MCF 10A (cell line): ENCODE data around the gene TBR1. TPM values are rescaled to one million over a fixed set of nuclear protein-coding genes. Genes with fewer than 3 reads are reported as not detected.

Source experiments
- BruUV-seq: library from RNA; stranded (reverse); fragments of 400-500 nt; replicated peaks from 2 replicates; lab custom pipeline; 2021; lab: Mats Ljungman, UMichigan
- CTCF ChIA-PET: fragments of 300-600 bp; sonication (Branson Sonifier 250); formaldehyde crosslinking; extraction: SDS; loops from one replicate; lab custom pipeline; 2021; ENCODE audit warnings: antibody characterized with exemption, inconsistent platforms; lab: Yijun Ruan, JAX
- POLR2A ChIA-PET: fragments of 300-600, 350-650 bp; sonication (Branson Sonifier 250); formaldehyde crosslinking; extraction: SDS; loops from one replicate; lab custom pipeline; 2020; ENCODE audit warnings: antibody characterized with exemption, inconsistent platforms; lab: Yijun Ruan, JAX
- DNase-seq: peaks from one replicate; pipeline ENCODE4 v3.0.0-alpha.2; 2018; ENCODE audit not compliant: unreplicated experiment
- H3K27ac Mint-ChIP-seq: one replicate; pipeline ENCODE4 v1.8.0; 2022; ENCODE audit warnings: mild to moderate bottlenecking, low read depth, mixed read lengths; ENCODE audit not compliant: unreplicated experiment
- H3K27me3 Mint-ChIP-seq: one replicate; pipeline ENCODE4 v1.8.0; 2022; ENCODE audit warnings: mixed read lengths; ENCODE audit not compliant: insufficient read depth, unreplicated experiment
- H3K36me3 Mint-ChIP-seq: one replicate; pipeline ENCODE4 v1.8.0; 2022; ENCODE audit warnings: mild to moderate bottlenecking, moderate library complexity, mixed read lengths; ENCODE audit not compliant: insufficient read depth, unreplicated experiment
- H3K4me1 Mint-ChIP-seq: one replicate; pipeline ENCODE4 v1.8.0; 2022; ENCODE audit warnings: mixed read lengths; ENCODE audit not compliant: insufficient read depth, unreplicated experiment
- H3K4me3 Mint-ChIP-seq: one replicate; pipeline ENCODE4 v1.8.0; 2022; ENCODE audit warnings: mild to moderate bottlenecking, moderate library complexity, mixed read lengths; ENCODE audit not compliant: unreplicated experiment
- H3K9me3 Mint-ChIP-seq: one replicate; pipeline ENCODE4 v1.8.0; 2022; ENCODE audit warnings: mixed read lengths; ENCODE audit not compliant: unreplicated experiment
- CTCF ChIP-seq: fragments of 200-600 bp; IDR thresholded peaks from one replicate; pipeline ENCODE4 v1.8.0; 2022; ENCODE audit warnings: antibody characterized with exemption, mild to moderate bottlenecking; ENCODE audit not compliant: unreplicated experiment
- intact Hi-C: fragments of 100-400 bp; cut with micrococcal nuclease; formaldehyde crosslinking; loops from 2 replicates; pipeline ENCODE4 v1.14.1; 2022
- total RNA-seq: library from RNA; stranded (reverse); gene quantifications from 2 replicates; pipeline ENCODE4 v1.2.3, GENCODE V29; 2022

TBR1 gene
- total RNA-seq, 1 experiment from 2014 or later = 0.26 TPM

GRCh38 chr2:161427664-161428587 lies 11.8 kb downstream of the TBR1 start:
- Mint-ChIP-seq H3K27me3 (no peaks in the 10 kb centered on the region), H3K4me3 (no peak overlapping the region), H3K4me1 (no peaks in the 10 kb centered on the region), H3K36me3 (no peaks in the 10 kb centered on the region), H3K9me3 (peaks cover 8% of the 10 kb centered on the region), H3K27ac (no peak overlapping the region)
- intact Hi-C loops = no loop called here
- CTCF ChIA-PET = no interaction called here
- POLR2A ChIA-PET = no interaction called here
- no peak for DNase-seq
- no TSS peak for BruUV-seq
- no peak for TF ChIP-seq CTCF

- TF ChIP-seq CTCF = no peak
- no peaks in the 10 kb centered on the region for H3K4me1 Mint-ChIP-seq
- H3K27me3 Mint-ChIP-seq = no peaks in the 10 kb centered on the region
- intact Hi-C loops = no loop called here
- ChIA-PET POLR2A (no interaction called here), CTCF (no interaction called here)
- no peaks in the 10 kb centered on the region for H3K36me3 Mint-ChIP-seq
- H3K27ac Mint-ChIP-seq = no peak overlapping the region
- BruUV-seq = no TSS peak
- no peak for DNase-seq
- H3K9me3 Mint-ChIP-seq = no peaks in the 10 kb centered on the region
- no peak overlapping the region for H3K4me3 Mint-ChIP-seq
Measured at GRCh38 chr2:161430386-161430785, 14.3 kb downstream of the TBR1 start.

GRCh38 chr2:161432107-161432506 lies 16.0 kb downstream of the TBR1 start:
- ChIA-PET CTCF (interaction anchor here (0.6 kb wide), 1 partner anchor 299 kb away, joined by 5 read pairs; no protein-coding TSS in a partner anchor), POLR2A (no interaction called here)
- no peak overlapping the region for H3K27ac Mint-ChIP-seq
- no peak for TF ChIP-seq CTCF
- H3K4me3 Mint-ChIP-seq = no peak overlapping the region
- H3K27me3 Mint-ChIP-seq = no peaks in the 10 kb centered on the region
- no TSS peak for BruUV-seq
- intact Hi-C loops = no loop called here
- DNase-seq = no peak
- H3K9me3 Mint-ChIP-seq = no peaks in the 10 kb centered on the region
- no peaks in the 10 kb centered on the region for H3K4me1 Mint-ChIP-seq
- no peaks in the 10 kb centered on the region for H3K36me3 Mint-ChIP-seq

- H3K27ac Mint-ChIP-seq = no peak overlapping the region
- H3K36me3 Mint-ChIP-seq = no peaks in the 10 kb centered on the region
- CTCF ChIA-PET = no interaction called here
- no peak for TF ChIP-seq CTCF
- no peak overlapping the region for H3K4me3 Mint-ChIP-seq
- BruUV-seq = no TSS peak
- no peak for DNase-seq
- H3K9me3 Mint-ChIP-seq = no peaks in the 10 kb centered on the region
- intact Hi-C loops = no loop called here
- no peaks in the 10 kb centered on the region for H3K27me3 Mint-ChIP-seq
- H3K4me1 Mint-ChIP-seq = no peaks in the 10 kb centered on the region
- POLR2A ChIA-PET = no interaction called here
Measured at GRCh38 chr2:161434118-161434517, 18.0 kb downstream of the TBR1 start.
